ENCODE data around the gene ARMC8. TPM values are rescaled to one million over a fixed set of nuclear protein-coding genes. Genes with fewer than 3 reads are reported as not detected.

ARMC8 gene
- total RNA-seq, 4 donors from 2014 or later, result 79.3 to 93.0 (median 84.9) TPM

GRCh38 chr3:138289260-138289659 lies 102.2 kb downstream of the ARMC8 start:
- intact Hi-C loops (cut with DNase I), result no loop called here
- H3K9me3 ChIP-seq, result no peaks in the 10 kb centered on the region
- no peaks in the 10 kb centered on the region for H3K4me1 ChIP-seq
- DNase-seq (ENCODE audit: extremely low spot score), result no peak
- 88% methylated on average over 2 of the region's 2 CpGs for WGBS
- no peak overlapping the region for H3K27ac ChIP-seq (replicated peaks in 1 of 4)
- TF ChIP-seq POLR2AphosphoS5 (IDR thresholded peaks at IDR 0.05), result no peak
- no peak for TF ChIP-seq CTCF (IDR thresholded peaks at IDR 0.05)
- TF ChIP-seq EP300 (IDR thresholded peaks at IDR 0.05), result no peak
- TF ChIP-seq POLR2A (IDR thresholded peaks at IDR 0.05; ENCODE audit: low read depth), result no peak
- no peak overlapping the region for H3K4me3 ChIP-seq
- H3K27me3 ChIP-seq, result no peaks in the 10 kb centered on the region
- H3K36me3 ChIP-seq, result peaks cover 76 to 100% (median 94%) of the 10 kb centered on the region in 4 donors

GRCh38 chr3:138289701-138290100 lies 102.6 kb downstream of the ARMC8 start:
- Histone ChIP-seq H3K4me1 (no peaks in the 10 kb centered on the region), H3K27me3 (no peaks in the 10 kb centered on the region), H3K27ac (replicated peaks in 1 of 4) (no peak overlapping the region), H3K9me3 (no peaks in the 10 kb centered on the region), H3K4me3 (no peak overlapping the region), H3K36me3 (peaks cover 72 to 100% (median 94%) of the 10 kb centered on the region in 4 donors)
- DNase-seq (ENCODE audit: extremely low spot score), result no peak
- intact Hi-C loops (cut with DNase I), result no loop called here
- TF ChIP-seq POLR2AphosphoS5 (IDR thresholded peaks at IDR 0.05) (no peak), CTCF (IDR thresholded peaks at IDR 0.05) (no peak), POLR2A (IDR thresholded peaks at IDR 0.05; ENCODE audit: low read depth) (no peak), EP300 (IDR thresholded peaks at IDR 0.05) (no peak)
- 88% methylated on average over 3 of the region's 3 CpGs for WGBS

- peaks cover 40 to 79% (median 68%) of the 10 kb centered on the region in 4 donors for H3K36me3 ChIP-seq
- 100% methylated on average over 1 of the region's 1 CpG for WGBS
- H3K27ac ChIP-seq (replicated peaks in 1 of 4), result no peak overlapping the region
- no peaks in the 10 kb centered on the region for H3K4me1 ChIP-seq
- H3K9me3 ChIP-seq, result no peaks in the 10 kb centered on the region
- DNase-seq (ENCODE audit: extremely low spot score), result no peak
- H3K27me3 ChIP-seq, result no peaks in the 10 kb centered on the region
- intact Hi-C loops (cut with DNase I), result no loop called here
- H3K4me3 ChIP-seq, result no peak overlapping the region
- TF ChIP-seq POLR2A (IDR thresholded peaks at IDR 0.05; ENCODE audit: low read depth), result no peak
- TF ChIP-seq CTCF (IDR thresholded peaks at IDR 0.05), result no peak
- TF ChIP-seq POLR2AphosphoS5 (IDR thresholded peaks at IDR 0.05), result no peak
- no peak for TF ChIP-seq EP300 (IDR thresholded peaks at IDR 0.05)
These were observed 109.5 kb downstream of the ARMC8 start for GRCh38 chr3:138296639-138297038.

GRCh38 chr3:138297059-138297607 lies 110.0 kb downstream of the ARMC8 start:
- no peaks in the 10 kb centered on the region for H3K4me1 ChIP-seq
- H3K36me3 ChIP-seq, result peaks cover 35 to 74% (median 63%) of the 10 kb centered on the region in 4 donors
- H3K27me3 ChIP-seq, result no peaks in the 10 kb centered on the region
- no peak overlapping the region for H3K4me3 ChIP-seq
- intact Hi-C loops (cut with DNase I), result no loop called here
- TF ChIP-seq POLR2AphosphoS5 (IDR thresholded peaks at IDR 0.05), result no peak
- no peak for TF ChIP-seq CTCF (IDR thresholded peaks at IDR 0.05)
- TF ChIP-seq POLR2A (IDR thresholded peaks at IDR 0.05; ENCODE audit: low read depth), result no peak
- TF ChIP-seq EP300 (IDR thresholded peaks at IDR 0.05), result no peak
- no peak overlapping the region for H3K27ac ChIP-seq (replicated peaks in 1 of 4)
- peak; percentile 66 for DNase-seq (ENCODE audit: extremely low spot score)
- H3K9me3 ChIP-seq, result no peaks in the 10 kb centered on the region
- WGBS, result 92% methylated on average over 5 of the region's 5 CpGs

- 91% methylated on average over 1 of the region's 1 CpG for WGBS
- H3K9me3 ChIP-seq, result no peaks in the 10 kb centered on the region
- H3K4me3 ChIP-seq, result no peak overlapping the region
- H3K27ac ChIP-seq (replicated peaks in 1 of 4), result no peak overlapping the region
- intact Hi-C loops (cut with DNase I), result no loop called here
- no peak for TF ChIP-seq EP300 (IDR thresholded peaks at IDR 0.05)
- TF ChIP-seq POLR2A (IDR thresholded peaks at IDR 0.05; ENCODE audit: low read depth), result no peak
- TF ChIP-seq POLR2AphosphoS5 (IDR thresholded peaks at IDR 0.05), result no peak
- no peak for TF ChIP-seq CTCF (IDR thresholded peaks at IDR 0.05)
- no peak for DNase-seq (ENCODE audit: extremely low spot score)
- H3K36me3 ChIP-seq, result peaks cover 33 to 67% (median 56%) of the 10 kb centered on the region in 4 donors
- H3K4me1 ChIP-seq, result no peaks in the 10 kb centered on the region
- H3K27me3 ChIP-seq, result no peaks in the 10 kb centered on the region
These were observed 110.8 kb downstream of the ARMC8 start for GRCh38 chr3:138297876-138298275.
